ENCODE data around the gene TIAL1.

GRCh38 chr10:119525116-119525515, 71.6 kb downstream of the TIAL1 start:
- no peak for TF ChIP-seq CTCF (conservative IDR thresholded peaks at IDR 0.05; ENCODE audit: low read length)
- no peak for TF ChIP-seq EZH2phosphoT487 (IDR thresholded peaks at IDR 0.05; ENCODE audit: borderline replicate concordance)

Measured in Loucy (cell line).